ENCODE data around the gene VWA3B.
"Not testable (repeated sequence)": the region's sequence is repeated elsewhere in the genome, so short reads cannot be mapped to it uniquely, and the experiment has no call there.

VWA3B gene

DNA sequence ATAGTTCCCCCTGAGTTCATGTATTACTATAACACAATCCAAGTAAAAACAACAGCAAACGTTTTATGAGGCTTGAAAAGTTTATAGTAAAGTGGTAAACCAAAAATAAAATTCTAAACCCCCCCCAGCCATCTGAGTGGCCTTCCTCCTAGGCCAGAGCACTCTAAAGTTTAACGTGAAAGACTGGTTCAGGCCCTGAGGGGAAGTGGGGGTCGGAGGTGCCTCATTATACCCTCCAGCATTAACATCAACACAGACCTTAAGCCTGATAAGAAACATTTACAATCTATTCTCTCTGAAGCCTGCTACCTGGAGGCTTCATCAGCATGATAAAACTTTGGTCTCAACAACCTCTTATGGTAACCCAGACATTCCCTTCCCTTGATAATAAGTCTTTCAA is 230.2 kb downstream of the VWA3B start:
- no peaks in the 10 kb centered on the region for H3K4me1 ChIP-seq (ENCODE audit: control insufficient read depth, insufficient read depth, low read length)
- no peaks in the 10 kb centered on the region for H3K27me3 ChIP-seq (replicated peaks; ENCODE audit: control insufficient read depth, insufficient read depth, low read length)
- H3K9ac ChIP-seq (ENCODE audit: low read length): no peak overlapping the region
- H3K36me3 ChIP-seq (ENCODE audit: control insufficient read depth, insufficient read depth, low read length, severe bottlenecking): no peaks in the 10 kb centered on the region
- DNase-seq (ENCODE audit: low read depth): no peak
- no peak overlapping the region for H3K4me3 ChIP-seq (ENCODE audit: low read length)
- peaks cover 15% of the 10 kb centered on the region for H3K9me3 ChIP-seq (ENCODE audit: control insufficient read depth, low read length)

DNA sequence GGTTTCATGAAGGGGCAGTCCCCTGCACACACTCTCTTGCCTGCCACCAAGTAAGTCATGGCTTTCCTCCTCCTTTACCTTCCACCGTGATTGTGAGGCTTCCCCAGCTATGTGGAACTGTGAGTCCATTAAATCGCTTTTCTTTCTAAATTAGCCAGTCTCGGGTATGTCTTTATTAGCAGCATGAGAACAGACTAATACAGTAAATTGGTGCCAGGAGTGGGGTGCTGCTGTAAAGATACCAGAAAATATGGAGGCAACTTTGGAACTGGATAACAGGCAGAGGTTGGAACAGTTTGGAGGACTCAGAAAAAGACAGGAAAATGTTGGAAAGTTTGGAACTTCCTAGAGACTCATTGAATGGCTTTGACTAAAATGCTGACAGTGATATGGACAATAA is 233.2 kb downstream of the VWA3B start:
- not testable (repeated sequence) for H3K4me3 ChIP-seq (ENCODE audit: low read length); H3K4me1 ChIP-seq (ENCODE audit: control insufficient read depth, insufficient read depth, low read length); H3K36me3 ChIP-seq (ENCODE audit: control insufficient read depth, insufficient read depth, low read length, severe bottlenecking); DNase-seq (ENCODE audit: low read depth); H3K9ac ChIP-seq (ENCODE audit: low read length); H3K27me3 ChIP-seq (replicated peaks; ENCODE audit: control insufficient read depth, insufficient read depth, low read length)
- H3K9me3 ChIP-seq (ENCODE audit: control insufficient read depth, low read length): peaks cover 32% of the 10 kb centered on the region

DNA sequence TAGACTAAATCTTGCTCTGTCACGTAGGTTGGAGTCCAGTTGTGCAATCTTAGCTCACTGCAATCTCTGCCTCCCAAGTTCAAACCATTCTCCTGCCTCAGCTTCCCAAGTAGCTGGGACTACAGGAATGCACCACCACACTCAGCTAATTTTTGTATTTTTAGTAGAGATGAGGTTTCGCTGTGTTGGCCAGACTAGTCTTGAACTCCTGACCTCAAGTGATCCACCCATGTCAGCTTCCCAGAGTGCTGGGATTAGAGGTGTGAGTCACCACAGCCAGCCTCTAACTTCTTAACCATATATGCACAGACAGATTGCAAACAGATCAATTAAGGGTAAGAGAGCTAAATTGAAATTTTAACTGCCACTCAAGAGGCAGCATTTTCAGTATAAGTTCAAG is 237.2 kb downstream of the VWA3B start:
- peaks cover 35% of the 10 kb centered on the region for H3K9me3 ChIP-seq (ENCODE audit: control insufficient read depth, low read length)
- no peaks in the 10 kb centered on the region for H3K27me3 ChIP-seq (replicated peaks; ENCODE audit: control insufficient read depth, insufficient read depth, low read length)
- no peak overlapping the region for H3K4me3 ChIP-seq (ENCODE audit: low read length)
- no peak overlapping the region for H3K9ac ChIP-seq (ENCODE audit: low read length)
- H3K36me3 ChIP-seq (ENCODE audit: control insufficient read depth, insufficient read depth, low read length, severe bottlenecking): no peaks in the 10 kb centered on the region
- H3K4me1 ChIP-seq (ENCODE audit: control insufficient read depth, insufficient read depth, low read length): no peaks in the 10 kb centered on the region
- DNase-seq (ENCODE audit: low read depth): no peak

DNA sequence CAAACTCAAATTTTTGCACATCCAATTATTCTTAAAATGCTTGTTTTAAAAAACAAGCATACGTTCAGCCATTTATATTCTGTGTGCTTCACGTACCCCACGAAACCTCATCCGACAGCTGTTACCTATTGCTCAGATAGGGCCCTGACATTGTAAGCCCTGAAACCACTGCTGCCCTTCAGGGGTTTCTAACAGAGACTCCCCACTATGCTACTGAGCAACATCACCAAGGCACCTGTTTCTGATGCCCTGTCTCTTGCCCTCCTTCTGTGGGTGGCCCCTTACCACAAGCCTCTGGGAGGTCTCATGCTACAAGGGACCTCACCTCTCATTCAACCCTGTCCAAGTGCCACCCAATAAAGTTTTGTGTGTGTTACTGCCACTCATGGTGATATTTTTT is 240.8 kb downstream of the VWA3B start:
- no peak for DNase-seq (ENCODE audit: low read depth)
- no peak overlapping the region for H3K4me3 ChIP-seq (ENCODE audit: low read length)

DNA sequence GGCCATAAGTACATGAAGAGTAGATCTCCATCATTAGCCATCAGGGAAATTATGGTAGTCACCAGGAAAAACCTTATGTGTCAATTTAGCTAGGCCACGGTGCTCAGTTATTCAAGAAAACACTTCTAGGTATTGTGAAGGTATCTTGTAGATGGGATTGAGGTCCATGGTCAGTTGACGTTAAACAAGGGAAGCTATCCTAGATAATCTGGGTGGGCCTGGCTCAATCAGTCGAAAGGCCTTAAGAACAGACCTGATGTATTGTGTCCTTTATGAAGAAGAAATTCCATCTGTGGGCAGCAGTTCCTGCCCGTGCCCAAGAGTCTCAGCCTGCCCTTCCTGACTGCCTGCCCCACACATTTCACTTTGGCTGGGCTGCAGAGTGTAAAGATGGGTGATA is 242.6 kb downstream of the VWA3B start:
- no peaks in the 10 kb centered on the region for H3K27me3 ChIP-seq (replicated peaks; ENCODE audit: control insufficient read depth, insufficient read depth, low read length)
- H3K9me3 ChIP-seq (ENCODE audit: control insufficient read depth, low read length): peaks cover 3% of the 10 kb centered on the region
- DNase-seq (ENCODE audit: low read depth): no peak
- no peak overlapping the region for H3K4me3 ChIP-seq (ENCODE audit: low read length)
- H3K9ac ChIP-seq (ENCODE audit: low read length): no peak overlapping the region
- H3K4me1 ChIP-seq (ENCODE audit: control insufficient read depth, insufficient read depth, low read length): peaks cover 12% of the 10 kb centered on the region
- H3K36me3 ChIP-seq (ENCODE audit: control insufficient read depth, insufficient read depth, low read length, severe bottlenecking): no peaks in the 10 kb centered on the region

More for the DNA sequence above, 240.8 kb downstream of the VWA3B start:
- no peak overlapping the region for H3K9ac ChIP-seq (ENCODE audit: low read length)
- peaks cover 15% of the 10 kb centered on the region for H3K9me3 ChIP-seq (ENCODE audit: control insufficient read depth, low read length)
- no peaks in the 10 kb centered on the region for H3K4me1 ChIP-seq (ENCODE audit: control insufficient read depth, insufficient read depth, low read length)
- no peaks in the 10 kb centered on the region for H3K27me3 ChIP-seq (replicated peaks; ENCODE audit: control insufficient read depth, insufficient read depth, low read length)
- H3K36me3 ChIP-seq (ENCODE audit: control insufficient read depth, insufficient read depth, low read length, severe bottlenecking): no peaks in the 10 kb centered on the region

DNA sequence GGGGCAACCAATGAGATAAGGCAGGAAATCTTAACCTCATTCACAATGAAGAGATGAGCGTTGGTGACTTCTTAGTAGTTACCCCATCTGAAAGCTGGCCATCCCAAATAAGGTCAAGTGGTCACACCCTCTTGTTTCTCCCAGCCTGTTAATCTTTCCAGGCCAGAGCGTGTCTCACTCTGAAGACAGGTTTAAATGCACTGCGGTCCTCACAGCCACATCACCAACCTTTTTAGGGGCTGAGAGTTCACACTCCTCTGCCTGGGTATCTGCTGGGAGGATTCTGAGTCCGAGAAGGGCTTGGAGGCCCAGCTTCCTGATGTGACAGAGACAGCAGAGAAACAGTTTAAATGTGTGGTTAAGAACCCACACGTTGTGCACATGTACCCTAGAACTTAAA is 246.0 kb downstream of the VWA3B start:
- H3K9ac ChIP-seq (ENCODE audit: low read length): no peak overlapping the region
- H3K9me3 ChIP-seq (ENCODE audit: control insufficient read depth, low read length): peaks cover 3% of the 10 kb centered on the region
- no peak for DNase-seq (ENCODE audit: low read depth)
- H3K4me3 ChIP-seq (ENCODE audit: low read length): no peak overlapping the region
- peaks cover 15% of the 10 kb centered on the region for H3K4me1 ChIP-seq (ENCODE audit: control insufficient read depth, insufficient read depth, low read length)
- H3K27me3 ChIP-seq (replicated peaks; ENCODE audit: control insufficient read depth, insufficient read depth, low read length): no peaks in the 10 kb centered on the region
- no peaks in the 10 kb centered on the region for H3K36me3 ChIP-seq (ENCODE audit: control insufficient read depth, insufficient read depth, low read length, severe bottlenecking)

DNA sequence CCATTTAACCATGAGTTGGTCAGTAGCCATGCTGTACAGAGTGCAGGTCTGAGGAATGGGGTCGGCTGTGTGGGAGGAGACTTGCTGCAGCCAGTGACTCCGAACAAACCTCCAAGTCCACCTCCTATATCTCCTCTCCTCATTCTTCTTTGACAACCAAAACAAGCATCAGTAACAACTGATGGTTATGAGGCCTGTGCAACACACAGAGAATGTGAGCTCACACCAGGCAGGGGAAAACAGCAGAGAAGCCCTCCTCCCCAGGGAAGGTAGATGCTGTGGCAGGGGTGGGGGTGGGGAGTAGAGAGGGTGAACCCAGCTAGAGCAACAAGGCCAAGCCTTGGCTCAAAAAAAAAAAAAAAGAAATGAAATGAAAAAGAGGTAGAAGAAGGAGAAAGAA is 247.0 kb downstream of the VWA3B start:
- H3K27me3 ChIP-seq (replicated peaks; ENCODE audit: control insufficient read depth, insufficient read depth, low read length): no peaks in the 10 kb centered on the region
- H3K4me1 ChIP-seq (ENCODE audit: control insufficient read depth, insufficient read depth, low read length): peaks cover 15% of the 10 kb centered on the region
- peaks cover 5% of the 10 kb centered on the region for H3K9me3 ChIP-seq (ENCODE audit: control insufficient read depth, low read length)
- DNase-seq (ENCODE audit: low read depth): peak; percentile 7
- H3K4me3 ChIP-seq (ENCODE audit: low read length): peak overlapping the region; percentile 46
- peak overlapping the region; percentile 58 for H3K9ac ChIP-seq (ENCODE audit: low read length)
- H3K36me3 ChIP-seq (ENCODE audit: control insufficient read depth, insufficient read depth, low read length, severe bottlenecking): no peaks in the 10 kb centered on the region

DNA sequence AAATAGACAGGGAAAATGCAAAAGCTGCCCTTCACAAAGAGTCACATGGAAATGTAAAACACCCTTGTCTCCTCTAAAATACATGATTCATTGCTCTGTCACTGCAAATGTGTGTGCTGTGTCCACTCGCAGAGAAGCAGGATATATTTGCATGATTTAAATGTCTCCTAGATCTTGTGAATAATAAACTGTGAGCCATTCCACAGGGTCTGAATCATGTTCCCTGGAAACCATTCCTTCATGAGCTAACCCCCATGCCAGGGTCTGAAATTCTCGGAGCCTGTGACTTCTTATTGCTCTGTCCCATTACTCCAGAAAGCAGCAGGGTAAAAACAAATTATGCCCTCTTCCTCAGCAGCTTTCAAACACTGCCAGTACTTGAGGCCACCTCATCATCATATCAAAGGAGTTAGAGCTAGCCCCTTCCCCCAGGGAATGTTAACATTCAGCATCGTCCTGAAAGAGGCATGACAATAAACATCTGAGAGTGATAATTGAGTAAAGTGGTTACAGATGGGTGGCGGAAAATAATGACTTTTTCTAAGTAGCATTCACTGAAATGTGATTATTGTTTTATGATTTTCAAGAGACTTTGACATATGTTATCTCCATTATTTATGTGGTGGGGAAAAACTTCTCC is 247.6 kb downstream of the VWA3B start:
- peaks cover 5% of the 10 kb centered on the region for H3K9me3 ChIP-seq (ENCODE audit: control insufficient read depth, low read length)
- peak overlapping the region; percentile 58 for H3K9ac ChIP-seq (ENCODE audit: low read length)
- H3K27me3 ChIP-seq (replicated peaks; ENCODE audit: control insufficient read depth, insufficient read depth, low read length): no peaks in the 10 kb centered on the region
- peaks cover 15% of the 10 kb centered on the region for H3K4me1 ChIP-seq (ENCODE audit: control insufficient read depth, insufficient read depth, low read length)
- H3K36me3 ChIP-seq (ENCODE audit: control insufficient read depth, insufficient read depth, low read length, severe bottlenecking): no peaks in the 10 kb centered on the region
- peak overlapping the region; percentile 46 for H3K4me3 ChIP-seq (ENCODE audit: low read length)
- peak; percentile 83 for DNase-seq (ENCODE audit: low read depth)

DNA sequence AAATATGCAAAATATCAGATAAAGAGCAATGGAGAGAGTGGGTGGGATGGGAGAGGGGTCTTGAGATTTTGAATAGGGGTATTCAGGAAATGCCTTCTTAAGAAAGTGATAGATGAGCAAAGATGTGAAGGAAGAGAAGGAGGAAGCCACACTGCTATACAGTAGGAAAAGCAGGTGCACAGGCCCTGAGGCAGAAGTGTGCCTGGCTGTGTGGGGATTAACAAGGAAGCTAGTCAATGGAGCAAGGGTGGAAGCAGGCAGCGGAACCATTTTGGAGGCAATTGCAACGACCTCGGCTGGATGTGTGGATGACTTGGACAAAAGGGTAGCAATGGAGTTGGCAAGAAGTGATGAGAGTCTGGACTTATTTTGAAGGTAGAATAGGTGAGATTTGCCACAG is 248.3 kb downstream of the VWA3B start:
- Histone ChIP-seq H3K9ac (ENCODE audit: low read length) (no peak overlapping the region), H3K4me1 (ENCODE audit: control insufficient read depth, insufficient read depth, low read length) (peaks cover 15% of the 10 kb centered on the region), H3K36me3 (ENCODE audit: control insufficient read depth, insufficient read depth, low read length, severe bottlenecking) (no peaks in the 10 kb centered on the region), H3K4me3 (ENCODE audit: low read length) (no peak overlapping the region), H3K9me3 (ENCODE audit: control insufficient read depth, low read length) (peaks cover 5% of the 10 kb centered on the region), H3K27me3 (replicated peaks; ENCODE audit: control insufficient read depth, insufficient read depth, low read length) (peaks cover 4% of the 10 kb centered on the region)
- no peak for DNase-seq (ENCODE audit: low read depth)

DNA sequence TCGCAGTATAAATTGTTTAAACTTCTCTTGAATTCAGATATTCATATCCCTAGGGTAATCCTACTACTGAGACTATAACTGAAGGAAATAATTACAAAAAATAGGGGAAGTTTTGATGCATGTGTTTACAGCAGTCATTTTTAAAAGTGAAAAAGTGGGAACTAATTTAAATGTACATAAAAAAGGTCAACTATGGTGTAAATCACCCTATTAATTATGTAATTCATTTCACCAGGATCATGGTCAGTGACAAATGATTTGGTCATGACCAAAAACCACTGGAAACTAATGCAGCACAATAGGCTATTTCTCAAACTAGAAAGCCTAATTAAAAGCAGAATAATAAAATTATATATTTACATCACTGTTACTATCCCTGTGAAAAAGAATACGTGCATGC is 254.3 kb downstream of the VWA3B start:
- Histone ChIP-seq H3K9me3 (ENCODE audit: control insufficient read depth, low read length) (peaks cover 5% of the 10 kb centered on the region), H3K27me3 (replicated peaks; ENCODE audit: control insufficient read depth, insufficient read depth, low read length) (peaks cover 4% of the 10 kb centered on the region), H3K9ac (ENCODE audit: low read length) (no peak overlapping the region), H3K4me3 (ENCODE audit: low read length) (no peak overlapping the region), H3K4me1 (ENCODE audit: control insufficient read depth, insufficient read depth, low read length) (no peaks in the 10 kb centered on the region), H3K36me3 (ENCODE audit: control insufficient read depth, insufficient read depth, low read length, severe bottlenecking) (no peaks in the 10 kb centered on the region)
- DNase-seq (ENCODE audit: low read depth): no peak

DNA sequence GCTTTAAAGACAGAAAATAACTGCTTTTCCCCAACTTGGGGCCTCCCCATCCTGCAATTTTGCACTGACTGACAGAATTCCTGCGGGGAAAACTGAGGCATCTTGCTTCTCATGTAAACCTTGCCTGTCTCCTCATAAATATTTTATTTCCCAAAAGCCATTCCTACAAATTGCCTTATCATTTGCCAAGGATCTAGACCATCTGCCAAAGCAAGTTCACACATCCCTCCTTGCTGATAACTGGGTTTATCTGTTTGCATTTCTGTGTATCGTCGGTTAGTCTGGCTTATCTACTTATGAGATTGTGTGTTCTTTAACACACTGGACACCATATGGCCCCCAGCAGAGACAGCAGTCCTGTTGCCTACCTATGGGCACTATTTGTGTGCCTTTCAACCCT is 256.3 kb downstream of the VWA3B start:
- no peak for DNase-seq (ENCODE audit: low read depth)
- Histone ChIP-seq H3K36me3 (ENCODE audit: control insufficient read depth, insufficient read depth, low read length, severe bottlenecking) (no peaks in the 10 kb centered on the region), H3K4me1 (ENCODE audit: control insufficient read depth, insufficient read depth, low read length) (peaks cover 6% of the 10 kb centered on the region), H3K9me3 (ENCODE audit: control insufficient read depth, low read length) (peaks cover 1% of the 10 kb centered on the region), H3K4me3 (ENCODE audit: low read length) (no peak overlapping the region), H3K9ac (ENCODE audit: low read length) (no peak overlapping the region), H3K27me3 (replicated peaks; ENCODE audit: control insufficient read depth, insufficient read depth, low read length) (peaks cover 14% of the 10 kb centered on the region)

Data from adipocyte (in vitro differentiated cells).